Measurements from ENCODE around the gene ATG2B.
A peak's percentile ranks its signal among the peaks of the same experiment; 100 is the strongest.

Gene ATG2B

DNA sequence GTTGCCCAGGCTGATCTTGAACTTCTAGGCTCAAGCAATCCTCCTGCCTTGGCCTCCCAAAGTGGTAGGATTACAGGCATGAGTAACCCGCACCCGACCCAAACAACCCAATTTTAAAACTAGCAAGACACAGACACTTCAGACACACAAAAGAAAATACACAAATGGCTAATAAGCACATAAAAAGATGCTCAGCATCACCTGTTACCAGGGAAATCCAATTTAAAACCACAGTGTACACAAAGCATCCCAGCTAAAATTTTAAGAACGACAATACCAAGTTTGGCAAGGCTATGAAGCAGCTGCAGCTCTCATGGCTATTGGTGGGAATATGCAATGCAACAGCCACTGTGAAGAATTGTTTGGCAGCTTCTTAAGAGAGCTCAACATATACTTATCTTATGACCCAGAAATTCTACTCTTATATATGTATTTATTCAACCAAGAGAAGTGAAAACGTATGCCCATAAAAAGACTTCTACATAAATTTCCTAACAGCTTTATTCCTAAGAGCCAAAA, 65.1 kb downstream of the ATG2B start:
- FAIRE-seq: no peak
- no peak for DNase-seq (ENCODE audit: insufficient read length, low spot score)
- no peak for TF ChIP-seq POU2F2 (IDR thresholded peaks at IDR 0.05; ENCODE audit: low read depth, low read length)
- TF ChIP-seq TAF1 (IDR thresholded peaks at IDR 0.05; ENCODE audit: low read depth, low read length): no peak
- no peak for TF ChIP-seq PAX5 (IDR thresholded peaks at IDR 0.05; ENCODE audit: insufficient read depth, low read length, severe bottlenecking)

GRCh38 chr14:96297000-96297399, 66.1 kb downstream of the ATG2B start:
- no peak for DNase-seq (ENCODE audit: insufficient read length, low spot score)
- TF ChIP-seq PAX5 (IDR thresholded peaks at IDR 0.05; ENCODE audit: insufficient read depth, low read length, severe bottlenecking): no peak
- no peak for TF ChIP-seq POU2F2 (IDR thresholded peaks at IDR 0.05; ENCODE audit: low read depth, low read length)
- TF ChIP-seq POLR2A (IDR thresholded peaks at IDR 0.05; ENCODE audit: low read depth, low read length): no peak
- no peak for TF ChIP-seq TAF1 (IDR thresholded peaks at IDR 0.05; ENCODE audit: low read depth, low read length)
- TF ChIP-seq SPI1 (IDR thresholded peaks at IDR 0.05; ENCODE audit: low read depth, low read length): no peak
- no peak for TF ChIP-seq POLR2AphosphoS5 (IDR thresholded peaks at IDR 0.05; ENCODE audit: low read depth, low read length)
- peak; percentile 60 for FAIRE-seq

DNA sequence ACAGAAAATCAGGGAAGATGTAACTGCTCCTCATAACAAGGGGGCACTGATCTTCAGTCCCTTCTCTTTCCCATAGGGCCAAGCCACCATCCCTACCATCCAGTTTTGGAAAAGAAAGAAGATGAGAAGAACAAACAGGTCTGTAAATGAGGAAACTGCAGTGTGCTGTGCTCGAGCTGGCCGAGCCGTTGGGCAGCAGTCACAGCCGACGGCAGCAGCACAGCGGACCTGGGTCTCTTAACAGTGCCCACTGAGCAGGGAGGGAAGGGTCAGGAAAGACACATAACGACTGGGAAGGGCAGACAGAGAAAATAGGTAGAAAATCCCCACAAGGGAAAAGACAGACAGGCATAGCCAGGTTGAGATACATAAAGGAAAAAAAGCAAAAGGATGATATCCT, 68.9 kb downstream of the ATG2B start:
- FAIRE-seq (no peak), DNase-seq (ENCODE audit: insufficient read length, low spot score) (no peak)
- no peak for TF ChIP-seq POLR2AphosphoS5 (IDR thresholded peaks at IDR 0.05; ENCODE audit: low read depth, low read length)
- TF ChIP-seq PAX5 (IDR thresholded peaks at IDR 0.05; ENCODE audit: insufficient read depth, low read length, severe bottlenecking): no peak
- no peak for TF ChIP-seq SPI1 (IDR thresholded peaks at IDR 0.05; ENCODE audit: low read depth, low read length)
- no peak for TF ChIP-seq POLR2A (IDR thresholded peaks at IDR 0.05; ENCODE audit: low read depth, low read length)
- TF ChIP-seq POU2F2 (IDR thresholded peaks at IDR 0.05; ENCODE audit: low read depth, low read length): no peak
- TF ChIP-seq TAF1 (IDR thresholded peaks at IDR 0.05; ENCODE audit: low read depth, low read length): no peak

DNA sequence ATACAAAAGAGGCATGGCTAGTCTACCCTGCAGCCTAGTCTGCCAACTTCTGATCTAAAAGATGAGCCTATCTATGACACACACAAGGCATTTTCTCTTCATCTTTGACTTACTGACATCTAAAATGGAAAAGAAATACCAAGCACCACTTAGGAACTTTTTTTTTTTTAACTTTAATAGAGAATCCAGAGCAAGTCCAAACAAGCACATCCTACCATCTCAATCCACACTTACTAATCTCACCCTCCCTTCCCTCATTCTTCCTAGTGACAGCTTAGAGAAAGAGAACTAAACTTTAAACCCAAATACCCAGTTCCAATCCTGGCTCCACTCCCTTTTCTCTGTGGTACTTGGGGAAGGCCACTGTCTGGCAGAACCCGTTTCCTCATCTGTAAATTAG, 75.3 kb downstream of the ATG2B start:
- DNase-seq (ENCODE audit: insufficient read length, low spot score) (no peak), FAIRE-seq (no peak)
- TF ChIP-seq POU2F2 (IDR thresholded peaks at IDR 0.05; ENCODE audit: low read depth, low read length) (no peak), POLR2A (IDR thresholded peaks at IDR 0.05; ENCODE audit: low read depth, low read length) (no peak), PAX5 (IDR thresholded peaks at IDR 0.05; ENCODE audit: insufficient read depth, low read length, severe bottlenecking) (no peak), POLR2AphosphoS5 (IDR thresholded peaks at IDR 0.05; ENCODE audit: low read depth, low read length) (no peak), SPI1 (IDR thresholded peaks at IDR 0.05; ENCODE audit: low read depth, low read length) (no peak), TAF1 (IDR thresholded peaks at IDR 0.05; ENCODE audit: low read depth, low read length) (no peak)

DNA sequence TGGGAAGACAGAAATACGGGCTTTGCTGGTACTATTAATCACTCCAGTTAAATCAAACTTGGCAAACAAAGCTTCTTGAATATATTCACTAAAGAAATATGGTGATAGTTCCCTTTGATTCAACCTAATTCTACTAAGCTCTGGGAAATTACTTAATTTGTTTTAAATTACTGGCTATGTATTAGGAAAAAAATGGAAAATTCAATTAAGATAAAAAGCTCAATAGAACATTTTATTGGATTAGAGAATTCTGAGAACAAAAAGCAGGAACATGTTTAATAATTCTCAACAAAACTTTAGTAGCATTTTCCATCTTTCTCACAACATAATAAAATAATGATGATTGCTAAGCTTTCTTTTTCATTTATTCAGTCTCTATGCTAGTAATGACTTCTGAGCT, 76.9 kb downstream of the ATG2B start:
- DNase-seq (ENCODE audit: insufficient read length, low spot score): no peak
- no peak for FAIRE-seq
- no peak for TF ChIP-seq POLR2AphosphoS5 (IDR thresholded peaks at IDR 0.05; ENCODE audit: low read depth, low read length)
- no peak for TF ChIP-seq SPI1 (IDR thresholded peaks at IDR 0.05; ENCODE audit: low read depth, low read length)
- no peak for TF ChIP-seq POLR2A (IDR thresholded peaks at IDR 0.05; ENCODE audit: low read depth, low read length)
- no peak for TF ChIP-seq POU2F2 (IDR thresholded peaks at IDR 0.05; ENCODE audit: low read depth, low read length)
- no peak for TF ChIP-seq TAF1 (IDR thresholded peaks at IDR 0.05; ENCODE audit: low read depth, low read length)

GRCh38 chr14:96285667-96286066, 77.5 kb downstream of the ATG2B start:
- no peak for FAIRE-seq
- DNase-seq (ENCODE audit: insufficient read length, low spot score): no peak

GRCh38 chr14:96284430-96284829, 78.7 kb downstream of the ATG2B start:
- DNase-seq (ENCODE audit: insufficient read length, low spot score) (no peak), FAIRE-seq (no peak)
- TF ChIP-seq SPI1 (IDR thresholded peaks at IDR 0.05; ENCODE audit: low read depth, low read length) (peak; percentile 25; the same call in 1 of the 2 replicates), PAX5 (IDR thresholded peaks at IDR 0.05; ENCODE audit: insufficient read depth, low read length, severe bottlenecking) (no peak), POU2F2 (IDR thresholded peaks at IDR 0.05; ENCODE audit: low read depth, low read length) (no peak), TAF1 (IDR thresholded peaks at IDR 0.05; ENCODE audit: low read depth, low read length) (no peak), POLR2AphosphoS5 (IDR thresholded peaks at IDR 0.05; ENCODE audit: low read depth, low read length) (no peak), POLR2A (IDR thresholded peaks at IDR 0.05; ENCODE audit: low read depth, low read length) (no peak)

More at GRCh38 chr14:96285667-96286066, 77.5 kb downstream of the ATG2B start:
- TF ChIP-seq TAF1 (IDR thresholded peaks at IDR 0.05; ENCODE audit: low read depth, low read length) (no peak), POLR2A (IDR thresholded peaks at IDR 0.05; ENCODE audit: low read depth, low read length) (no peak), POLR2AphosphoS5 (IDR thresholded peaks at IDR 0.05; ENCODE audit: low read depth, low read length) (no peak), POU2F2 (IDR thresholded peaks at IDR 0.05; ENCODE audit: low read depth, low read length) (no peak), PAX5 (IDR thresholded peaks at IDR 0.05; ENCODE audit: insufficient read depth, low read length, severe bottlenecking) (no peak)

- FAIRE-seq (no peak), DNase-seq (ENCODE audit: insufficient read length, low spot score) (no peak)
- TF ChIP-seq POLR2A (IDR thresholded peaks at IDR 0.05; ENCODE audit: low read depth, low read length) (no peak), POLR2AphosphoS5 (IDR thresholded peaks at IDR 0.05; ENCODE audit: low read depth, low read length) (no peak), PAX5 (IDR thresholded peaks at IDR 0.05; ENCODE audit: insufficient read depth, low read length, severe bottlenecking) (no peak), POU2F2 (IDR thresholded peaks at IDR 0.05; ENCODE audit: low read depth, low read length) (no peak), TAF1 (IDR thresholded peaks at IDR 0.05; ENCODE audit: low read depth, low read length) (no peak), SPI1 (IDR thresholded peaks at IDR 0.05; ENCODE audit: low read depth, low read length) (no peak)
Observed at GRCh38 chr14:96284008-96284407, 79.1 kb downstream of the ATG2B start.

DNA sequence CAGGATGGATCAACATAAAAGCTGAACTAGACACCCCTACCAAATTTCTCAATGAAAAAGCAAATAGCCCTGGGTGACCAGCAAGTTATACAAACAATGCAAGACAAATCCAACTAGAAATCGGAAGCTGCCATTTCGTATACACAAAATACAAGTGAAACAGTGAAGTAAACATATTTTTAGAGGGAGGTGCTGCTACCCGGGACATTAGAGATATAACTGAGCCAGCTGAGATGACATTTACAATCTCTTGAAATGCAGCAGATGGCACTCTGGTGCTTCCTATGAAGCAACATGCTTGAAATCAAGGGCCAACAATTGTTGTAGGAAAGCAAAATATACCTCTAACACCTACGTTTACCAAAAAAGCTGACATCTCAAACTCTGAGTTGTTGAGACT, 81.7 kb downstream of the ATG2B start:
- no peak for DNase-seq (ENCODE audit: insufficient read length, low spot score)

GRCh38 chr14:96280104-96280503, 83.0 kb downstream of the ATG2B start:
- DNase-seq (ENCODE audit: insufficient read length, low spot score): no peak
- TF ChIP-seq POLR2A (IDR thresholded peaks at IDR 0.05; ENCODE audit: low read depth, low read length) (no peak), PAX5 (IDR thresholded peaks at IDR 0.05; ENCODE audit: insufficient read depth, low read length, severe bottlenecking) (no peak), POLR2AphosphoS5 (IDR thresholded peaks at IDR 0.05; ENCODE audit: low read depth, low read length) (no peak), POU2F2 (IDR thresholded peaks at IDR 0.05; ENCODE audit: low read depth, low read length) (no peak), SPI1 (IDR thresholded peaks at IDR 0.05; ENCODE audit: low read depth, low read length) (no peak), TAF1 (IDR thresholded peaks at IDR 0.05; ENCODE audit: low read depth, low read length) (no peak)
- FAIRE-seq: no peak

More for the DNA sequence above, 81.7 kb downstream of the ATG2B start:
- TF ChIP-seq POU2F2 (IDR thresholded peaks at IDR 0.05; ENCODE audit: low read depth, low read length): no peak
- FAIRE-seq: no peak

Measured in GM12891 (cell line).